ENCODE results near the gene PAQR5. TPM values are rescaled to one million over a fixed set of nuclear protein-coding genes. Genes with fewer than 3 reads are reported as not detected.

PAQR5 gene
- total RNA-seq, 1 donor from 2014 or later: not detected

Other genes with a start within 250 kb of the PAQR5 start
- gene GLCE, start 138.3 kb upstream of the PAQR5 start, total RNA-seq: 2.8 and 2.9 TPM in 2 replicates
- gene KIF23, start 115.4 kb downstream of the PAQR5 start, total RNA-seq: 40.8 and 41.6 TPM in 2 replicates
- gene RPLP1, start 153.9 kb downstream of the PAQR5 start, total RNA-seq: 1,633 and 1,710 TPM in 2 replicates

All from activated T-helper 1 cell treated with anti-CD3 and anti-CD28 coated beads, Interleukin-12 subunit alpha, Interleukin-12 subunit beta, Interleukin-2, Interleukin-4 antibody, amounts not matched to agents 30 ng/mL and 10 ng/mL and 1 ng/mL, durations not matched to agents 14 hours and 24 hours and 36 hours (primary cell).